BLaER1 (cell line): Measurements from ENCODE around the gene PCLO.
"Not testable (repeated sequence)": the region's sequence is repeated elsewhere in the genome, so short reads cannot be mapped to it uniquely, and the experiment has no call there.

Source experiments
- H3K27ac ChIP-seq: shearing (Covaris generic); formaldehyde crosslinking; 2 replicates; pipeline ENCODE4 v1.8.1; 2022
- H3K27me3 ChIP-seq: shearing (Covaris generic); formaldehyde crosslinking; 2 replicates; pipeline ENCODE4 v1.8.1; 2022
- H3K36me3 ChIP-seq: shearing (Covaris generic); formaldehyde crosslinking; 2 replicates; pipeline ENCODE4 v1.8.1; 2022
- H3K4me1 ChIP-seq: shearing (Covaris generic); formaldehyde crosslinking; 2 replicates; pipeline ENCODE4 v1.8.1; 2022
- H3K4me2 ChIP-seq: shearing (Covaris generic); formaldehyde crosslinking; 2 replicates; pipeline ENCODE4 v1.8.1; 2022
- H3K4me3 ChIP-seq: shearing (Covaris generic); formaldehyde crosslinking; 2 replicates; pipeline ENCODE4 v1.8.1; 2022
- H3K9ac ChIP-seq: shearing (Covaris generic); formaldehyde crosslinking; 2 replicates; pipeline ENCODE4 v1.8.1; 2022
- H3K9me3 ChIP-seq: shearing (Covaris generic); formaldehyde crosslinking; 2 replicates; pipeline ENCODE4 v1.8.1; 2022
- H4K20me1 ChIP-seq: shearing (Covaris generic); formaldehyde crosslinking; 2 replicates; pipeline ENCODE4 v1.8.1; 2022
- Cebpa-rat ChIP-seq: shearing (Covaris generic); IDR thresholded peaks from 2 replicates; pipeline ENCODE4 v1.8.1; 2022

Gene PCLO

DNA sequence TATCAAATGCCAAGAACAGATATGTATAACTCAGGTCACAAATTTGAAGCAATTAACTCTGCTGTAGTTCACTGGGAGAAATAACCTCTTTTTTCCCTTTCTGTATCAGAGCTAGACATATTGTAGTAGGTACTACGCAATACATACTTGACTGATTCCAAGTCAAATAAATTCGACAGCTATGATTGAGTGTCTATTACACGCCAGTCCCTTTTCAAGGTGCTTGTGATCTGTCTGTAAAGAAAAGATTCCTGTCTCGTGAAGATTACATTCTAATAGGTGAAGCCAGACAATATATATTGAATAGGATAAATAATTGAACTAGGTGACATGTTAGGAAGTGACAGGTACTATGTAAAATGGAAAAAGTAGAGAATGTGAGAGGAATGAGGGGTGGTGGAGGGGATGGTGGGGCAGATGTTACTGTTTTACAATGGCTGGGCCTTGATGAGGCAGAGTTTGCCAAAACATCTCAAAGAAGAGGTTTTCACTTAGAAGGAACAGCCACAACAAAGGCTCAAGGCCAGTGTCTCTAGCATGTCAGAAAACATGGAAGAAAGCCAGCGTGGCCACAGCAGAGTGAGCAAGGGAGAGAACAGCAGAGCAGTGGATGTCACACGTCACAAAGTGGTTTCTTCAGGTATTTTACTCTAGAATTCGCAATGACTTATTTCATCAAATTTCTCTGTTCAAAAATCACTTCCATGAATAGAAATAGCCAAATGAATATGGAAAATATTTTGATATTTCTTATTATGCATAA lies 436.5 kb downstream of the PCLO start:
- no peak overlapping the region for H3K27ac ChIP-seq
- H3K36me3 ChIP-seq = no peaks in the 10 kb centered on the region
- no peak overlapping the region for H3K9ac ChIP-seq
- no peaks in the 10 kb centered on the region for H3K27me3 ChIP-seq
- no peak overlapping the region for H3K4me3 ChIP-seq
- no peaks in the 10 kb centered on the region for H3K4me1 ChIP-seq
- no peaks in the 10 kb centered on the region for H3K9me3 ChIP-seq
- H4K20me1 ChIP-seq = no peaks in the 10 kb centered on the region
- no peak for TF ChIP-seq Cebpa-rat
- no peak overlapping the region for H3K4me2 ChIP-seq

DNA sequence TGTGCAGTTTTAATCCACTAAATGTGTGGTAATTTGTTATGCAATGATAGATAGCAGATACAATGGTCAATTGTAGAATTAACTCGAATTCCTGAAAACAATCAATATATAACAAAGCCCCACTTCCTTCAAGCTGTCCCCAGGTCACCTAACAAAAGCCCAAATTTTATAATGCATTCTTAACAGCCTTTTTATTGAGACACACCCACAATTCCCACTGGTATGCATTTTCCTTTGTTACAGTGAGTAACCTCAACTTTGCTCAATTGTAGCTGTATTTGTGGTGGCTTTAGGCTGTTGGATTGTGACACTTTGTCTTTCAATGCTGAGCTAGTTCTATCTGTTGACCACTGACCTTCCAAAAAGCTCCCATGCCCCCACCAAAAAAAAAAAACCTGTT lies 439.3 kb downstream of the PCLO start:
- Histone ChIP-seq H4K20me1 (no peaks in the 10 kb centered on the region), H3K9ac (no peak overlapping the region), H3K9me3 (no peaks in the 10 kb centered on the region), H3K4me2 (no peak overlapping the region), H3K27ac (no peak overlapping the region), H3K4me1 (no peaks in the 10 kb centered on the region), H3K36me3 (no peaks in the 10 kb centered on the region), H3K27me3 (no peaks in the 10 kb centered on the region), H3K4me3 (no peak overlapping the region)
- TF ChIP-seq Cebpa-rat = no peak

DNA sequence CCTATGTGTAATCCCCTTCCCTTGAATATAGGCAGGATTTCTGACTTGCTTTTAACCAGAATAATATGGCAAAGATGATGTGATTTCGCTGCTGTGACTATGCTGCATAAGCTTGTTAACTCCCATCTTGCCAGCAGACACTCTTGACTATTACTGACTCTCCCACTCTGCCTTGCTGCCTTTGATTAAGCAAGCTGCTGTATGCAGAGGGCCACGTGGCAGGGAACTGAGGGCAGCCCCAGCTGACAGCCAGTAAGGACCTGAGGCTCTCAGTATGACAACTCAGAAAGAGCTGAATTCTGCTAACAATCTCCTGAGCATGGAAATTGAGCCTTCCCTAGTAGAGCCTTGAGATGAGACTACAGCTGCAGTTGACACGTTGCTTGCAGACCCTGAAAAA lies 439.7 kb downstream of the PCLO start:
- TF ChIP-seq Cebpa-rat = no peak
- Histone ChIP-seq H3K27me3 (no peaks in the 10 kb centered on the region), H3K27ac (no peak overlapping the region), H3K9ac (no peak overlapping the region), H3K4me1 (no peaks in the 10 kb centered on the region), H3K4me2 (no peak overlapping the region), H3K4me3 (no peak overlapping the region), H3K9me3 (no peaks in the 10 kb centered on the region), H3K36me3 (no peaks in the 10 kb centered on the region), H4K20me1 (no peaks in the 10 kb centered on the region)

DNA sequence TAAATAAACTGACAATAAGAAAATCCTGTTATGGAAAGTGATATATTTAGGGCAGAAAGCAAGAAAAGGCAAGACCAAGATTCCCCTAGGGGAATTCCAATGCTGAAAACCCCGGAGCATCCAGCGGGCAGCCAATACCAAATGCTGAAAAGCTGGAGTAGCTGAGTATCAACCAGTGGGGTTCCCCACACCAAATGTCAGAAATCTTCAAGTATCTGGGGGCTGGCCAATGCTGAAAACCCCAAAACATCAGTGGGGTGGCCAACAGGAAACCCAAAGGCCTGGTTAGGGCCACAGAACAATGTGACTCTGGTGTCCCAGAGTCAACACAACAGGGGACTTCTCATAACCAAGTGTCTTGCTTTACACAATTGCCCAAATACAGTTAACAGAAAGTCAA lies 447.3 kb downstream of the PCLO start:
- H3K4me3 ChIP-seq = no peak overlapping the region

DNA sequence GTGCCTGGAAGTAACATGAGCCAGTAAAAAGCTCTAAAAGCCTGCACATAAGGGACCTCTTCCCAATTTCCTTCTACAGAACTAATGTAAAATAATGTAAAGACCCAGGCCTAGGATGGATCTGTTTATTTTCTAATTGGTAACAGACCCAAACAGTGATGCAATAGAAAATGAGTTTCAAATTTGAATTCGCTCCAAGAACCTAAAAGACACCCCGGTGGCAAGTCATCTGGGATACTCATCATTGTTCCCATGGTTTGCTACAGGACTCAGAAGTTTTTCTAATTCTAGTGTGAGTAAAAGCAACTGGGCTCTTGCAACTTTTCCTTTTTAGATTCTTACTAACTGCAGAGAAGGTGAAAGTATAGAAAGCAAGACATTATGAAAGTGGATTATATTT lies 447.8 kb downstream of the PCLO start:
- Histone ChIP-seq H3K4me3 (no peak overlapping the region), H3K4me1 (no peaks in the 10 kb centered on the region), H4K20me1 (no peaks in the 10 kb centered on the region), H3K36me3 (no peaks in the 10 kb centered on the region), H3K4me2 (no peak overlapping the region), H3K9ac (no peak overlapping the region), H3K27me3 (no peaks in the 10 kb centered on the region), H3K27ac (no peak overlapping the region), H3K9me3 (no peaks in the 10 kb centered on the region)
- no peak for TF ChIP-seq Cebpa-rat

More for the DNA sequence above, 447.3 kb downstream of the PCLO start:
- Histone ChIP-seq H3K36me3 (no peaks in the 10 kb centered on the region), H3K27me3 (no peaks in the 10 kb centered on the region), H3K9ac (no peak overlapping the region), H3K4me1 (no peaks in the 10 kb centered on the region), H3K27ac (no peak overlapping the region), H3K4me2 (no peak overlapping the region), H3K9me3 (no peaks in the 10 kb centered on the region), H4K20me1 (no peaks in the 10 kb centered on the region)
- TF ChIP-seq Cebpa-rat = no peak

DNA sequence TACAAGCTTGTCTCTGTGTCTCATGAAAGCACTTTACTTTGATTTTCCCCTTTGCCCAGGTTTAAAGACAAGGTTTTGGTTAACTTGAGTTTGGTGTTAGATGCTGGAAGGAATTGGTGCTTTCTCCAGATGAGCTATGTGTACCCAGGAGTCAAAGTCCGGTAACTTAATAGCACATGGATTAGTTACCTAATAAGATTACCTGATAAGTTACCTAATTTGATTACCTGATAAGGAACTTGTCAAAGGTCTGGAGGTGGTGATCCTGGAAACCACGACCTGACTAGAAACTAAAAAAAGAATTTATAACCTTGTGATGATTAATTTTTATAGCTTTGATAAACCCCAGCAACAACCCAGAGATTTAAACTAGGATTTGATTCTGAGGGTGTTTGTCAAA lies 449.2 kb downstream of the PCLO start:
- H3K27me3 ChIP-seq = no peaks in the 10 kb centered on the region
- no peak overlapping the region for H3K27ac ChIP-seq
- H4K20me1 ChIP-seq = no peaks in the 10 kb centered on the region
- H3K36me3 ChIP-seq = no peaks in the 10 kb centered on the region
- H3K4me1 ChIP-seq = no peaks in the 10 kb centered on the region
- no peaks in the 10 kb centered on the region for H3K9me3 ChIP-seq
- H3K4me2 ChIP-seq = no peak overlapping the region
- H3K4me3 ChIP-seq = no peak overlapping the region
- no peak overlapping the region for H3K9ac ChIP-seq
- TF ChIP-seq Cebpa-rat = no peak

DNA sequence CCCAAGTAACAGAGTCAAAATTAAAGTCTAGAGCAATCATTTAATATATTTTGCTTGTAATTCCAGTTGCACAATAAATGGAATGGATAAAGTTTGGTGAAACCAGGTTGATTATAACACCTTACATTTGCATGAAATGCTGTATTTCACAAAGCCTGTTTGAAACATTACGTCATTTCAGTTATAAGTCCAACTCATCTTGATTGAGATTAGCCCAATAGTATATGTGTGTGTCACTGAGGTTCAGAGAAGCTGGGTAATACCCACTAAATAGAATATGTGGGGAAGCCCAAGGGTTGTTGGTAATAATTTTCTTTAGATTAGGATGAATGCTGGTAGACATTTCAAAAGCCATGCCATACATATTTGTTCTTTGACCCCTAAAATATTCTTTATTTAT lies 456.3 kb downstream of the PCLO start:
- not testable (repeated sequence) for H3K27ac ChIP-seq, H3K9me3 ChIP-seq, H3K27me3 ChIP-seq, H4K20me1 ChIP-seq, H3K4me1 ChIP-seq, H3K4me2 ChIP-seq, H3K9ac ChIP-seq, H3K36me3 ChIP-seq, H3K4me3 ChIP-seq

DNA sequence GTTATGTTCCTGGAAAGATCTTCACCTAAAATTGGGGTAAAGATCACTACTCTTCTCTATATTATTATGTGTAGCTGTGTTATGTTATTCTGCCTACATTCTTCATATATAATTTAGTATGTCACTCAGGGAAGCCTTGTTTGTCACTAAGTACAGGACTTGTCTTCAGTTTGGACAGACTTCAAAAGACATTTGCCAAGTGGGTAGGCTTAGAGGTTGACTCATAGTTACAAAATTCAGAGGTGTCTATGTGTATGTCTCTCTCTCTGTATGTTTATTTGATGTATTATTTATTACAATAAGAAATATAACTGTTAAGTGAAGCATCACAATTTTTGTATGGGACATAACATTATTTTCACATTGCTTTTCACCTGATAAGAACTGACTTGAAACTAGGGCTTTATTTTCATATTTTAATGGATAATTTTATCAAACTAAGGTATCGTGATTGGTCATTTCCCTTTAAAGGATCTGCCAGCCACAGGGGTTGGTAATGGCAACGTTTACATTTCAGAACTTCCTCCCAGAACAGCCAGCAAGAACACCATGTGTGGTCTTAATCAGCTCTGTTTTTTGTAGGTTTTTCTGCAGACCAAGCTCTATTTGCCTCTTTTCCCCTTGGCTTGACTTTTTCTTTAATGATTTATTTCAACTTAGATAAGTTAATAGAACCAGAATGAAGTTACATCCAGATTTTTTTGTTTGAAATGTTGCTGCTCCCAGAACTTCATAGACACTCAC lies 457.0 kb downstream of the PCLO start:
- no peak overlapping the region for H3K9ac ChIP-seq
- H3K4me2 ChIP-seq = no peak overlapping the region
- no peak overlapping the region for H3K27ac ChIP-seq
- no peaks in the 10 kb centered on the region for H3K9me3 ChIP-seq
- no peaks in the 10 kb centered on the region for H3K36me3 ChIP-seq
- H4K20me1 ChIP-seq = no peaks in the 10 kb centered on the region
- no peak overlapping the region for H3K4me3 ChIP-seq
- H3K4me1 ChIP-seq = no peaks in the 10 kb centered on the region
- no peak for TF ChIP-seq Cebpa-rat
- no peaks in the 10 kb centered on the region for H3K27me3 ChIP-seq

DNA sequence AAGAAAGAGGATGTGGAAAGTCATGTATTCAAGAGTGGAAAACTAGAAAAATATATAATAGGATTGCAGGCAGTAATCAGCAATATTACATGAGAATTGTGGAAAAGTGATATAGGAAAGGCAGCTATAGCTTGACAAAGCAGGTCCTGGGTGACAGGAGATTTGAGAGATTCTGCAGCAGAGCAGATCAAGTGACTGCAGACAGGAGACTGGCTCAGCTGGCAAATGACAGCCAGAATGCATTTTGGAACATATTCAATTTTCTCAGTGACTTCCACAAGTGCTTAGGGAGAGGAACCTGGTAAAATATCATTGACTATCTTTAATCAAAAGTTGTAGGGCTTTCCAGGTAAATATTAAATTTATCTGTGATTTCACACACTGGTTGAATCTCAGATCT lies 458.6 kb downstream of the PCLO start:
- no peaks in the 10 kb centered on the region for H3K9me3 ChIP-seq
- H3K4me2 ChIP-seq = no peak overlapping the region
- no peak overlapping the region for H3K27ac ChIP-seq
- no peaks in the 10 kb centered on the region for H3K27me3 ChIP-seq
- no peak overlapping the region for H3K9ac ChIP-seq
- H3K4me1 ChIP-seq = no peaks in the 10 kb centered on the region
- no peak for TF ChIP-seq Cebpa-rat
- H4K20me1 ChIP-seq = no peaks in the 10 kb centered on the region
- no peaks in the 10 kb centered on the region for H3K36me3 ChIP-seq
- no peak overlapping the region for H3K4me3 ChIP-seq
